ENCODE results near the gene MCC. TPM values are rescaled to one million over a fixed set of nuclear protein-coding genes. Genes with fewer than 3 reads are reported as not detected.
A peak's percentile ranks its signal among the peaks of the same experiment; 100 is the strongest.
"Not testable (repeated sequence)": the region's sequence is repeated elsewhere in the genome, so short reads cannot be mapped to it uniquely, and the experiment has no call there.

The MCC gene
- total RNA-seq, 1 donor from 2014 or later = 26.9 TPM

DNA sequence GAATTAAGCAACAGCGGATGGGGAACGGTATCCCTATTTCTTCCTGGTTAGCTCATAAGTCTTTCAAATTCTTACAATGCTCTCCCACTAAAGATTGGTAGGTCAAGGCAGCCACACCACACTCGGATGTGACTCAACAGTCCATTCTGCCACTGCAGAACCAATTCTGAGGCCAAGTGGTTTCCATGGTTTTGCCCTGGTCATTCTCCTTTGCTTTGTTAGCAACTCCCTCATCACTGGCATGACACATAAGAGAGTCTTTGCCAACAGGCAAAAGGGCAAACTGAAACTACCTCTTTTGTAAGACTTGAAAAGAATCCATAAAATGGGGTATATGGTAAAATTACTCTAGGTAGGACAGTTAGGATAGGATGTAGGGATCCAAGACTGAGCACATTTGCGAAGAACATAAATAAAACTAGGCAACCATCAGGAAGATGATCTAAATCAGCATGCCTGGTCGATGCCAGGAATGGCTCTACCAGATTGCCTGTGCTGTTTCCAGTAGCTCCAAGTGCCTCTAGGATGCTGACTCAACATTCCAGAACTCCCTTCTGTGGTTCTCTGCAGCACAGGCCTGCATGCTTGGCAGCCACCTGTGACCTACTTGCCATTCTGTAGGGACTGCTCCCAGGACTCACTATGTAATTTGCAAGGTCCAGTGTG is 406.2 kb downstream of the MCC start:
- Histone ChIP-seq H3K27ac (ENCODE audit: low read depth, low read length) (peak overlapping the region; percentile 63), H3K4me3 (ENCODE audit: insufficient read depth, low read depth, low read length) (peak overlapping the region; percentile 1), H3K4me2 (ENCODE audit: low read length) (peak overlapping the region; percentile 60), H3K27me3 (ENCODE audit: insufficient read depth, low read length) (no peaks in the 10 kb centered on the region), H3K9me3 (ENCODE audit: insufficient read depth, low read depth, low read length) (no peaks in the 10 kb centered on the region), H3K79me2 (ENCODE audit: insufficient read depth, low read length) (no peaks in the 10 kb centered on the region), H2AFZ (ENCODE audit: low read depth, low read length) (no peak overlapping the region), H3K4me1 (ENCODE audit: insufficient read depth, low read length) (peaks cover 20% of the 10 kb centered on the region), H3K36me3 (ENCODE audit: insufficient read depth, low read length) (no peaks in the 10 kb centered on the region), H4K20me1 (ENCODE audit: insufficient read depth, low read length) (no peaks in the 10 kb centered on the region), H3K9ac (ENCODE audit: low read length) (peak overlapping the region; percentile 46)
- TF ChIP-seq EZH2 (IDR thresholded peaks at IDR 0.05; ENCODE audit: insufficient read depth, low read length) = no peak
- TF ChIP-seq, protein P1, sequence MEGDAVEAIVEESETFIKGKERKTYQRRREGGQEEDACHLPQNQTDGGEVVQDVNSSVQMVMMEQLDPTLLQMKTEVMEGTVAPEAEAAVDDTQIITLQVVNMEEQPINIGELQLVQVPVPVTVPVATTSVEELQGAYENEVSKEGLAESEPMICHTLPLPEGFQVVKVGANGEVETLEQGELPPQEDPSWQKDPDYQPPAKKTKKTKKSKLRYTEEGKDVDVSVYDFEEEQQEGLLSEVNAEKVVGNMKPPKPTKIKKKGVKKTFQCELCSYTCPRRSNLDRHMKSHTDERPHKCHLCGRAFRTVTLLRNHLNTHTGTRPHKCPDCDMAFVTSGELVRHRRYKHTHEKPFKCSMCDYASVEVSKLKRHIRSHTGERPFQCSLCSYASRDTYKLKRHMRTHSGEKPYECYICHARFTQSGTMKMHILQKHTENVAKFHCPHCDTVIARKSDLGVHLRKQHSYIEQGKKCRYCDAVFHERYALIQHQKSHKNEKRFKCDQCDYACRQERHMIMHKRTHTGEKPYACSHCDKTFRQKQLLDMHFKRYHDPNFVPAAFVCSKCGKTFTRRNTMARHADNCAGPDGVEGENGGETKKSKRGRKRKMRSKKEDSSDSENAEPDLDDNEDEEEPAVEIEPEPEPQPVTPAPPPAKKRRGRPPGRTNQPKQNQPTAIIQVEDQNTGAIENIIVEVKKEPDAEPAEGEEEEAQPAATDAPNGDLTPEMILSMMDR (IDR thresholded peaks at IDR 0.05; ENCODE audit: insufficient read depth, low read depth, low read length) = no peak
- no peak for FAIRE-seq
- H3K27me3 Mint-ChIP-seq (ENCODE audit: low read depth, unreplicated experiment) = no peaks in the 10 kb centered on the region
- H3K9me3 Mint-ChIP-seq (ENCODE audit: unreplicated experiment) = peaks cover 10% of the 10 kb centered on the region
- H3K4me3 Mint-ChIP-seq (ENCODE audit: unreplicated experiment) = peak overlapping the region; percentile 14
- peak overlapping the region; percentile 81 for H3K27ac Mint-ChIP-seq (ENCODE audit: unreplicated experiment)
- DNase-seq (ENCODE audit: low read depth) = peak; percentile 94
- H3K36me3 Mint-ChIP-seq (ENCODE audit: low read depth, unreplicated experiment) = peaks cover 42% of the 10 kb centered on the region
- peaks cover 27% of the 10 kb centered on the region for H3K4me1 Mint-ChIP-seq (ENCODE audit: low read depth, unreplicated experiment)

DNA sequence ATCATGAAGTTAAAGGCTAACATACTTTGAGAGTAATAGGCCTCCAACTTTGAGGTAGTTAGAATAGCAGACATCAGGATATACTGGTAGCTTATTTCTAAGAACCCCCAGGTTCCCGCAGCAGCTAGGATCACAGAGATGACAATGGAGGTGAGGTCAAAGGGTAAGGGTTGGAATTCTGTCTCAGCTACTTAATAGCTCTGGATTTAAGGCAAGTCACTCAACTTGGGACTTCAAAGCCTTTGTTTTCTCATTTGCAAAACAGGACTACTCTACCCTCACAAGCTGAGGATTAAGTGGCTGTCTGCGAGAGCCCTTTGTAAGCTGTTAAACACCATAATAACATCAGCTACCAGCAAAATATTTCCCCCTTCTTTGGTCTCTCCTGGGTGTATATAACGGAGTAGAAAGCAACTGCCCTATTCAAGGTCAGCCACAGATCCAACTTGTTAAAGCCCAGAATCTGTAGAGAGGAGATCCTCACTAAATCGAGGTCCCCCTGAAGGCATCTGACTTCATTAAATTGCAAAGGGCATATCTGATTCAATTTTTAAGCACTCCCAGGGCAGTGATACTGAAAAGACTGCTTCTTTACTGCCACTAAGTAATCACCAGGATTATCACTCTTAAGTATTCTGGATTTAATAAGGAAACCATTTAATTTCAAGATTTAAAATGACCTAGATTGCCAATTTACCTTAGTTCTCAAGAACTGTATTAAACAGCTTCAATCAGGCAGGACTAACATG is 407.0 kb downstream of the MCC start:
- Histone ChIP-seq H3K79me2 (ENCODE audit: insufficient read depth, low read length) (no peaks in the 10 kb centered on the region), H3K4me2 (ENCODE audit: low read length) (peak overlapping the region; percentile 60), H3K4me3 (ENCODE audit: insufficient read depth, low read depth, low read length) (no peak overlapping the region), H3K27me3 (ENCODE audit: insufficient read depth, low read length) (no peaks in the 10 kb centered on the region), H3K4me1 (ENCODE audit: insufficient read depth, low read length) (peaks cover 20% of the 10 kb centered on the region), H4K20me1 (ENCODE audit: insufficient read depth, low read length) (no peaks in the 10 kb centered on the region), H2AFZ (ENCODE audit: low read depth, low read length) (no peak overlapping the region), H3K9me3 (ENCODE audit: insufficient read depth, low read depth, low read length) (no peaks in the 10 kb centered on the region), H3K27ac (ENCODE audit: low read depth, low read length) (peak overlapping the region; percentile 50), H3K36me3 (ENCODE audit: insufficient read depth, low read length) (no peaks in the 10 kb centered on the region), H3K9ac (ENCODE audit: low read length) (peak overlapping the region; percentile 46)
- peaks cover 27% of the 10 kb centered on the region for H3K4me1 Mint-ChIP-seq (ENCODE audit: low read depth, unreplicated experiment)
- DNase-seq (ENCODE audit: low read depth) = no peak
- peak overlapping the region; percentile 81 for H3K27ac Mint-ChIP-seq (ENCODE audit: unreplicated experiment)
- peaks cover 12% of the 10 kb centered on the region for H3K9me3 Mint-ChIP-seq (ENCODE audit: unreplicated experiment)
- no peaks in the 10 kb centered on the region for H3K27me3 Mint-ChIP-seq (ENCODE audit: low read depth, unreplicated experiment)
- TF ChIP-seq, protein P1 (IDR thresholded peaks at IDR 0.05; ENCODE audit: insufficient read depth, low read depth, low read length) = no peak
- TF ChIP-seq EZH2 (IDR thresholded peaks at IDR 0.05; ENCODE audit: insufficient read depth, low read length) = no peak
- no peak overlapping the region for H3K4me3 Mint-ChIP-seq (ENCODE audit: unreplicated experiment)
- H3K36me3 Mint-ChIP-seq (ENCODE audit: low read depth, unreplicated experiment) = peaks cover 47% of the 10 kb centered on the region
- no peak for FAIRE-seq

DNA sequence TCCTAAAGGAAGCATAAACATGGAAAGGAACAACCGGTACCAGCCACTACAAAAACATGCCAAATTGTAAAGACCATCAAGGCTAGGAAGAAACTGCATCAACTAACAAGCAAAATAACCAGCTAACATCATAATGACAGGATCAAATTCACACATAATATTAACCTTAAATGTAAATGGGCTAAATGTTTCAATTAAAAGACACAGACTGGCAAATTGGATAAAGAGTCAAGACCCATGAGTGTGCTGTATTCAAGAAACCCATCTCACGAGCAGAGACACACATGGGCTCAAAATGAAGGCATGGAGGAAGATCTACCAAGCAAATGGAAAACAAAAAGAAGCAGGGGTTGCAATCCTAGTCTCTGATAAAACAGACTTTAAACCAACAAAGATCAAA is 411.6 kb downstream of the MCC start:
- not testable (repeated sequence) for H3K9me3 ChIP-seq (ENCODE audit: insufficient read depth, low read depth, low read length); H3K9ac ChIP-seq (ENCODE audit: low read length); H4K20me1 ChIP-seq (ENCODE audit: insufficient read depth, low read length); H3K4me2 ChIP-seq (ENCODE audit: low read length); FAIRE-seq; H3K4me1 Mint-ChIP-seq (ENCODE audit: low read depth, unreplicated experiment); DNase-seq (ENCODE audit: low read depth); H3K27ac Mint-ChIP-seq (ENCODE audit: unreplicated experiment); H3K27ac ChIP-seq (ENCODE audit: low read depth, low read length); H3K4me3 ChIP-seq (ENCODE audit: insufficient read depth, low read depth, low read length); H3K4me1 ChIP-seq (ENCODE audit: insufficient read depth, low read length); H3K79me2 ChIP-seq (ENCODE audit: insufficient read depth, low read length); H2AFZ ChIP-seq (ENCODE audit: low read depth, low read length); H3K27me3 ChIP-seq (ENCODE audit: insufficient read depth, low read length); H3K4me3 Mint-ChIP-seq (ENCODE audit: unreplicated experiment); H3K27me3 Mint-ChIP-seq (ENCODE audit: low read depth, unreplicated experiment); H3K36me3 ChIP-seq (ENCODE audit: insufficient read depth, low read length)
- H3K9me3 Mint-ChIP-seq (ENCODE audit: unreplicated experiment) = peaks cover 23% of the 10 kb centered on the region
- peaks cover 54% of the 10 kb centered on the region for H3K36me3 Mint-ChIP-seq (ENCODE audit: low read depth, unreplicated experiment)
